Psoas muscle (tissue), 8 donors: ENCODE data around the gene FASTKD3. TPM values are rescaled to one million over a fixed set of nuclear protein-coding genes. Genes with fewer than 3 reads are reported as not detected.

Experiments
- ATAC-seq, 4 donors: fragments of 200-7000 bp; cut with Tn5 transposase; one replicate each; pipeline ENCODE4 v1.9.1; 2020; ENCODE audit warnings: moderate library complexity in 3 of 4, mild to moderate bottlenecking in 2 of 4
- DNase-seq, 2 donors: peaks; one replicate each; pipeline ENCODE4 v3.0.0-alpha.2; 2020
- H3K27ac ChIP-seq: fragments of 200-600 bp; one replicate; pipeline ENCODE4 v1.8.0; 2022
- H3K27me3 ChIP-seq, 3 donors: fragments of 200-600 bp in 1 of 3; one replicate each; pipeline versions ENCODE4 v1.6.1 to v1.8.0; 2013 to 2022; ENCODE audit warnings: low read length in 2 of 3, mild to moderate bottlenecking in 2 of 3, moderate library complexity in 1 of 3; ENCODE audit not compliant: insufficient read depth in 3 of 3
- H3K36me3 ChIP-seq, 2 donors: fragments of 200-600 bp in 1 of 2; one replicate each; pipeline versions ENCODE4 v1.6.1 to v1.8.0; 2013 to 2022; ENCODE audit warnings: low read depth in 1 of 2, mild to moderate bottlenecking in 1 of 2, moderate library complexity in 1 of 2; ENCODE audit not compliant: insufficient read depth in 1 of 2
- H3K4me1 ChIP-seq: fragments of 200-600 bp; one replicate; pipeline ENCODE4 v1.8.0; 2022
- H3K4me3 ChIP-seq: fragments of 200-600 bp; one replicate; pipeline ENCODE4 v1.8.0; 2022; ENCODE audit warnings: mild to moderate bottlenecking
- H3K9me3 ChIP-seq: fragments of 200-600 bp; one replicate; pipeline ENCODE4 v1.8.0; 2022
- CTCF ChIP-seq: fragments of 200-600 bp; IDR thresholded peaks from one replicate; pipeline ENCODE4 v1.8.0; 2022; ENCODE audit warnings: antibody characterized with exemption
- WGBS, 3 donors: extraction: QIAGEN DNeasy Blood & Tissue Kit; methylation state at CpG; one replicate each; pipeline versions ENCODE4 v1.1.6 to v1.1.7; 2013; 5-methylcytosine and 5-hydroxymethylcytosine counted together
- intact Hi-C, 2 donors: fragments of 100-400 bp; cut with DNase I; formaldehyde crosslinking; loops; one replicate each; pipeline versions ENCODE4 v1.11.0 to v1.14.2; 2022
- polyA plus RNA-seq, 3 donors: library from polyadenylated mRNA; stranded (reverse); fragments of 200-250 nt; gene quantifications; one replicate each; pipeline ENCODE4 v1.2.3, GENCODE V29; 2013
- total RNA-seq, 4 donors: library from RNA; stranded (reverse); fragmentation: NEBNext Ultra II Directional in 2 of 4; extraction: Animal tissue kit (Norgen Biotek cat#: 25700) in 2 of 4; gene quantifications; one replicate each; pipeline versions ENCODE4 v1.2.1 to v1.2.4, GENCODE V29; 2021 to 2023
- donor health status: healthy with polysubstance abuse.
- donor health status: DM: no; HTN: no; CAD: no; lungs with moderate emphysema.
- donor health status: Bipolar disorder and iron deficiency.
- donor health status: healthy.
- donor health status: DM: yes; HTN: yes; CAD: no.
- donor health status: DM: no; HTN: no; CAD: no.
- donor health status: DM: no; HTN: no; CAD: no.
- donor health status: DM: yes; HTN: yes; CAD: no.

FASTKD3 gene
- total and polyA plus RNA-seq, 7 donors = 5.1 to 15.2 (median 6.4) TPM

- Histone ChIP-seq H3K9me3 (no peaks in the 10 kb centered on the region), H3K4me1 (peaks cover 6% of the 10 kb centered on the region), H3K27ac (no peak overlapping the region), H3K36me3 (peaks cover 12 to 95% of the 10 kb centered on the region in 2 donors), H3K27me3 (no peaks in the 10 kb centered on the region), H3K4me3 (no peak overlapping the region)
- WGBS, 3 donors = 84 to 93% (median 85%) methylated on average over 3 of the region's 3 CpGs
- intact Hi-C loops = no loop called here
- DNase-seq (no peak), ATAC-seq (peak in 3 of 4 donors; percentile 45 to 65 (median 56))
- no peak for TF ChIP-seq CTCF
Observed at GRCh38 chr5:7876867-7877266, 8.0 kb upstream of the FASTKD3 start.

DNA sequence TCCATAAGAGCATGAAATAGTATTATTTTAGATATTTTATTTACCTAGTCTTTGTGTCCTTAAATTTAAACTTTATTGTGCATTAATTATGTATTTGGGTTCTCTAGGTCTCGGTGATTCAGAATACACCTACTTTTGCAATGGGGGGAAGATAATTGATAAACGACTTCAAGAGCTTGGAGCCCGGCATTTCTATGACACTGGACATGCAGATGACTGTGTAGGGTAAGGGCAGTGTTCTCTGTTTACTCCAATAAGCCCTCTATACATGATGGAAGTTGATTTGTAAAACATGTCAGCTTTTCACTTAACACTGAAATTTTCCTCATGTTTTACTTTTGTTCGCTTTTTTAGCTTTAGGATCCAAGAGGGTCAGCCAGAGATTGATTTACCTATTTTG lies 6.3 kb upstream of the FASTKD3 start:
- Histone ChIP-seq H3K4me3 (no peak overlapping the region), H3K4me1 (peaks cover 15% of the 10 kb centered on the region), H3K27me3 (no peaks in the 10 kb centered on the region), H3K9me3 (no peaks in the 10 kb centered on the region), H3K27ac (no peak overlapping the region), H3K36me3 (peaks cover 8 to 93% of the 10 kb centered on the region in 2 donors)
- 95 to 97% (median 95%) methylated on average over 4 of the region's 4 CpGs for WGBS, 3 donors
- DNase-seq = no peak
- no peak for ATAC-seq
- TF ChIP-seq CTCF = no peak
- intact Hi-C loops = no loop called here

DNA sequence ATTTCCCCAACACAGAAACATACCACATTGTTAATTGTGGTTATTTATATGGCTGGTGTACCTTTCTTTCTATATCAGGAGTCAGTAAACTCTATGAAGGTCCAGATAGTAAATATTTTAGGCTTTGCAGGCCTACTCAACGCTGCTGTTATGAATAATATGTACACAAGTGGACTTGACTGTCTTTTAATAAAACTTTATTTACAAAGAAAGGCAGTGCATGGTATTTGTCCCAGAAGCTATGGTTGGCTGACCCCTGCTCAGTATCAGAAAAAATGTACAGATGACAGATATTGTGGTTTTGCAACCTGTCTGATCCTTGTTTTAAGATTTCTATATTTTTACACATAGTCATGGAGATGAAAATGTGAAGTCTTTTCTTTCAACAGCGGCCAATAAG lies 5.8 kb upstream of the FASTKD3 start:
- DNase-seq (no peak), ATAC-seq (no peak)
- intact Hi-C loops = no loop called here
- Histone ChIP-seq H3K27ac (no peak overlapping the region), H3K9me3 (no peaks in the 10 kb centered on the region), H3K4me1 (peaks cover 18% of the 10 kb centered on the region), H3K36me3 (peaks cover 8 to 88% of the 10 kb centered on the region in 2 donors), H3K27me3 (no peaks in the 10 kb centered on the region), H3K4me3 (no peak overlapping the region)
- WGBS, 3 donors = 98 to 100% (median 99%) methylated on average over 2 of the region's 2 CpGs
- TF ChIP-seq CTCF = no peak

- DNase-seq (no peak), ATAC-seq (no peak)
- WGBS, 3 donors = 70 to 79% (median 78%) methylated on average over 9 of the region's 9 CpGs
- TF ChIP-seq CTCF = no peak
- intact Hi-C loops = no loop called here
- Histone ChIP-seq H3K36me3 (peaks cover 5 to 73% of the 10 kb centered on the region in 2 donors), H3K4me3 (no peak overlapping the region), H3K9me3 (no peaks in the 10 kb centered on the region), H3K27ac (no peak overlapping the region), H3K4me1 (peaks cover 18% of the 10 kb centered on the region), H3K27me3 (no peaks in the 10 kb centered on the region)
Observed at GRCh38 chr5:7873216-7873615, 4.4 kb upstream of the FASTKD3 start.

- TF ChIP-seq CTCF = no peak
- WGBS, 3 donors = 65 to 76% (median 72%) methylated on average over 4 of the region's 4 CpGs
Observed at GRCh38 chr5:7872517-7873130, 3.8 kb upstream of the FASTKD3 start.

More at GRCh38 chr5:7872517-7873130, 3.8 kb upstream of the FASTKD3 start:
- H3K4me1 ChIP-seq = peaks cover 24% of the 10 kb centered on the region
- intact Hi-C loops = no loop called here
- H3K36me3 ChIP-seq = peaks cover 2 to 68% of the 10 kb centered on the region in 2 donors
- DNase-seq (no peak), ATAC-seq (no peak)
- H3K27me3 ChIP-seq = no peaks in the 10 kb centered on the region
- H3K27ac ChIP-seq = no peak overlapping the region
- no peaks in the 10 kb centered on the region for H3K9me3 ChIP-seq
- H3K4me3 ChIP-seq = no peak overlapping the region
